Medulla oblongata (tissue), 1 donor: ENCODE results near the gene VWC2L.
A peak's percentile ranks its signal among the peaks of the same experiment; 100 is the strongest.

Source experiments
- DNase-seq: peaks from one replicate; pipeline ENCODE4 v3.0.0-alpha.2; 2015; ENCODE audit errors: extremely low spot score

Gene VWC2L

GRCh38 chr2:214542295-214542694 is 131.4 kb downstream of the VWC2L start:
- DNase-seq = no peak

GRCh38 chr2:214542866-214543265 is 132.0 kb downstream of the VWC2L start:
- DNase-seq = no peak

DNA sequence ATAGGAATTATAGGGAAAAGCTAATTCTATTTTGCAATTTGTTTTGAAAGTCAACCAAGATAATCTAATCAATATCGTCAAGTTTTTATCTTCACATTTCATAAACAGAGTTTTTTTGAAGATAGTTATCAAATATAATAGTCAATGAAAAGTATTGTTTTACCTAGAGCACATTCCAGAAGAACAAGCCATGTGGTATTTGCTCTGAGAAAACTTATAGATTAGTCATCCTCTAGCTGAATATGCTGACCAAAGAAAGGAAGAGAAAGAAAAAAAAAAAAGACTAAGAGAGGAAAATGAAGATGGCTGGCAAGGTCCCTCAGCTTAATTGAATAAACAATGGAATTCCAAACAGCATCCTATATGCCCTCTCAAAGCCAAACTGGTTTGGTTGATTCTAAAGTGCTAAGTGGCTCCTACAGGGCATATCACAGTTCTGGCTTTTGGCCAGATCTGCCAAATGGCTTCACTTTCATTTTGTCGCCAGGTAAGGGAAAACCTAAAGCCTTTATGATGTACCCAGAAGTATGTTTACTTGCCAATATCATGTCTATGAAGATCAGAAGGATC is 132.6 kb downstream of the VWC2L start:
- DNase-seq = no peak

- DNase-seq = no peak
Observed at GRCh38 chr2:214545898-214546542, 135.2 kb downstream of the VWC2L start.

- no peak for DNase-seq
Observed at GRCh38 chr2:214547931-214548330, 137.1 kb downstream of the VWC2L start.

DNA sequence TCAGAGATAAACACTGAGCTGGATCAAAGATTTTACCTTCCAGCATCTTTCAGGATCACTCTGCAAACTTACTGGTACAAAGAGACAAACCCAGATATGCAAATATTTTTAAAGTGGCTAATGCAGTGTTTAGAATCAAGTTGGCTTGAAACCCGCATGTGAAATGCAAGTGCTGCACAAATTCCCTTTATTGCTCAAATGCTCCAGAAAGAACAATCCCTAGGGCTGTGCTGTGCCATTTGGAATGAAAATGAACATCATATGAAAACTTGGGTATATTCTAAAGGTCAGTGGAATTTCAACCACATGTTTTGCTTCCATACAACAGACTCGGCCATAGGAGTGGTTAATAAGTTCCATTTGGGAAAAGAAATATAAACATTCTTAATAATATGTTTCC is 139.1 kb downstream of the VWC2L start:
- no peak for DNase-seq

DNA sequence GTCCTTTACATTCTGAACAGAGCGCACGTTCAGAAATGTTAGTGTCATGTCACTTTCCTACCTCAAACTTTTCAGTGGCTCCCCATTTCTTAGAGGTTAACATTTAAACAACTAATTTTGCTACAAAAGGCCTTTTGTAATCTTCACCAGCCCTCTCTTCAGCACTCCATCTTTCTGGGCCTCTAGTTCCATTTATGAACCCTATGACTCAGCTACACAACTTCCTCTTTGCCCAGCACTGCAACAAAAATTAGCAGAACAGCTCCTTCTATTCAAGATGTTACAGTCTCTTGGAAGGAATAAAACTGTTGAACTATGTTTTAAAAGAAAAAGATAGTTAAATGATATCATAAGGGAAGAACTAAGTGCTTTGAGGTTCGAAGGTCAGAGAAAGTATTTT is 139.9 kb downstream of the VWC2L start:
- DNase-seq = no peak

GRCh38 chr2:214557884-214558283 is 147.0 kb downstream of the VWC2L start:
- no peak for DNase-seq

- no peak for DNase-seq
Observed at GRCh38 chr2:214558341-214558740, 147.5 kb downstream of the VWC2L start.

DNA sequence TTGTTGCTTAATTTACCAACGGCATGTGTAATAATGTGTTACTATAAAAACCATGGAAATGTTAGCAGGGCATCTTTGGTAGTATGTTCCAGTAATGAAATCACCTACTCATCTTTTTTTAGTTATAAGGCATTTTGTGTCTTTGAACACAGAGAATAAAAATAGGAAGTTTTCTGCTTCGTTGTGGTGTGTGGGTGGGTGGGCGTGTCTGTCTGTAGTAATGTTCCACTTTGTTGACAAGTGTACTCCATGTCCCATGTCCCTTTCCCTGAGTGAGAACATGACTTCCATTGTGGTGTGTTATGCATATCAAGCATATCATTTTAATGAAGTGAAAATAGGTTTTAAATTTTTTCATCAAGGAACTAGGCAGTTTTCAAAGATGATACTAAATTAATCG is 149.3 kb downstream of the VWC2L start:
- DNase-seq = no peak

DNA sequence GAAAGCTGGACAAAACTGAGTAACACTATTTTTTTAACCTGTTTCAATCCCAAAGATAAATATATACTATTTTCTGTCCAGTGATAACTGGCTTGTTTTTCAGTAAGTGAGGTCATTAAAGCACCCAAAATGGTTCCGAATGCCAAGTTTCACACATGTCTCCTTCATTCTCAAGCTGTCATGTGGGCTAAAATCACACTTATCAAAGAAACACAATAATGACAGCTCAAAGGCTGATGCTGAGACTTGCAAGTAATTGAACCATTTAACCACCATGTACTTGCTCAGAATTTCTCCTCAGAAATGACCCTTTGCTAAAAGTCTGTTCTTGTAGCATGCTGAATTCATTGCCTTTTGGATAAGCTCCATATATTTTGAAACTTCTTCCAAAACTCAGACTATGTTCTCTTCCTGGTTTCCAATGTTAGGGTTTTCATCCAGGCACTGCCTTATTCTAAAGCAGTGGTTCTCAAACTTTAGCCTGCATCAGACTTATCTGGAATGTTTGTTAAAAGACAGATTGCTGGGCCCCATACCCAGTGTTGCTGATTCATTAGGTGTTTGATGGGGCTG is 149.8 kb downstream of the VWC2L start:
- no peak for DNase-seq

DNA sequence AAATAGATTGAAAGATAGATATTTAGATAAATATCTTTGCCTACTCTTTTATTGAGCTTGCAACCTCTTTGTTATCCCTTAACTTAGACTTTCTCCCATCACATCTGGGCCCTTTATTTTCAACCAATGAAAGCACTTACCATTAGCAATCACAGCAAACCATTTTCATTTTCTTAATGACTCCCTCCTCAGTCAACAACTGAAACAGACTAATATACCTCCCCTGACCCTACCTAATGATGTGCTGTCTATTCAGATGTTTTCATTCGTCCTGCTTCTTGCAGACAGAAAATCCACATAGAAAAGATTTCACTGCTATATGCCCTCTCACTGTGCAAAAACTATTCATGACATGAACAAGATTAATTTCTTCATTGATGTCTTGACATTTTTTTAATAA is 154.4 kb downstream of the VWC2L start:
- no peak for DNase-seq

DNA sequence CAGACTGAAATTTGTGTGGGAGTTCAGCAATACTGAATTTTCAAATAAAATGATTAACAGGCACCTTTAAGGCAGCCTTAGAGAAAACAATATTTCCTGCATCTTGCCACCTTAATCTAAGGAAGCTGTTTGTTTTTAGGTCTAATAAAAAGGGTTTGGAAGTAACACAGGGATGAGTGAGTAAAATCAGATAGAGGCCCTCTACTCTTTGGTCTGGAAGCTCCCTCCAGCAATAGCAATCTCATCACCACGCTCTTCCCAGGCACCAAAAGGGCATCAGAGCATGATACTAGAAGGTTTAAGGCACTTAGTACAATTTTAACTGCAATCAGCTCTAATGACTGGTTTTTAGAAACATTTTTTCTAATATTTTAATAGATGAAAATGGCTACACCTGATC is 155.6 kb downstream of the VWC2L start:
- DNase-seq = no peak

GRCh38 chr2:214569419-214570035 is 158.7 kb downstream of the VWC2L start:
- no peak for DNase-seq

GRCh38 chr2:214574084-214574781 is 163.4 kb downstream of the VWC2L start:
- peak; percentile 28 for DNase-seq

GRCh38 chr2:214575030-214575429 is 164.2 kb downstream of the VWC2L start:
- peak; percentile 93 for DNase-seq

GRCh38 chr2:214575465-214575864 is 164.6 kb downstream of the VWC2L start:
- peak; percentile 56 for DNase-seq

GRCh38 chr2:214577769-214578168 is 166.9 kb downstream of the VWC2L start:
- no peak for DNase-seq

GRCh38 chr2:214578442-214578841 is 167.6 kb downstream of the VWC2L start:
- DNase-seq = peak; percentile 52

- no peak for DNase-seq
Observed at GRCh38 chr2:214579035-214579434, 168.2 kb downstream of the VWC2L start.

- no peak for DNase-seq
Observed at GRCh38 chr2:214587442-214587841, 176.6 kb downstream of the VWC2L start.

GRCh38 chr2:214591366-214591765 is 180.5 kb downstream of the VWC2L start:
- peak; percentile 49 for DNase-seq
